Upper lobe of left lung (tissue), 4 donors: ENCODE measurements around the gene ZNF385B.

Experiments
- EP300 ChIP-seq, 4 donors: sonication (generic); formaldehyde crosslinking; IDR thresholded peaks; one replicate each; pipeline ENCODE4 v1.5.1; 2017; ENCODE audit warnings: antibody characterized with exemption in 4 of 4, control low read depth in 2 of 4
- POLR2AphosphoS5 ChIP-seq, 2 donors: sonication (generic); formaldehyde crosslinking; IDR thresholded peaks; one replicate each; pipeline ENCODE4 v1.5.1; 2017; ENCODE audit warnings: antibody characterized with exemption in 2 of 2
- TF ChIP-seq, protein P1 (sequence below), 6 experiments: fragments of 450-650 bp in 4 of 6; fragments of 200-600 bp in 2 of 6; sonication (generic) in 2 of 6; IDR thresholded peaks; one replicate each; pipeline ENCODE4 v1.5.1; 2016 to 2019; ENCODE audit warnings: antibody characterized with exemption in 6 of 6

DNA sequence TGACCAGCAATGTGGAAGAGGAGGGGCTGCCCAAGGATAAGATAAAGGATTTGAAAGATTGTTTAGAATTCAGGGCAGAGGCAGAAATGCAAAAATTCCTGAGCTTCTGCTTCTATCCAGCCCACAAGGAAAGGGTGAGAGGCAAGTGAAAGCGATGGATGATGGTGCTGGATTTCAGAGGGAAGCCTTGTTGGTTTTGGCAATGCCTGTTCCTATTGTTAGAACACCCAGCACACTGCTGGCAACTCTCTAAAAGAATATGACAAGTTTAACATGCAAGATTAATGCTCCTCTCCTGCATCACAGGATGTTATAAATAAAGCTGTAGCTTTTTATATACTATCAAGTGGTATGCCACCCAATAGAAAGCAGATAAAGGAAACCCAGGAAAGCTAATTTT is 92.6 kb downstream of the ZNF385B start:
- TF ChIP-seq, protein P1, sequence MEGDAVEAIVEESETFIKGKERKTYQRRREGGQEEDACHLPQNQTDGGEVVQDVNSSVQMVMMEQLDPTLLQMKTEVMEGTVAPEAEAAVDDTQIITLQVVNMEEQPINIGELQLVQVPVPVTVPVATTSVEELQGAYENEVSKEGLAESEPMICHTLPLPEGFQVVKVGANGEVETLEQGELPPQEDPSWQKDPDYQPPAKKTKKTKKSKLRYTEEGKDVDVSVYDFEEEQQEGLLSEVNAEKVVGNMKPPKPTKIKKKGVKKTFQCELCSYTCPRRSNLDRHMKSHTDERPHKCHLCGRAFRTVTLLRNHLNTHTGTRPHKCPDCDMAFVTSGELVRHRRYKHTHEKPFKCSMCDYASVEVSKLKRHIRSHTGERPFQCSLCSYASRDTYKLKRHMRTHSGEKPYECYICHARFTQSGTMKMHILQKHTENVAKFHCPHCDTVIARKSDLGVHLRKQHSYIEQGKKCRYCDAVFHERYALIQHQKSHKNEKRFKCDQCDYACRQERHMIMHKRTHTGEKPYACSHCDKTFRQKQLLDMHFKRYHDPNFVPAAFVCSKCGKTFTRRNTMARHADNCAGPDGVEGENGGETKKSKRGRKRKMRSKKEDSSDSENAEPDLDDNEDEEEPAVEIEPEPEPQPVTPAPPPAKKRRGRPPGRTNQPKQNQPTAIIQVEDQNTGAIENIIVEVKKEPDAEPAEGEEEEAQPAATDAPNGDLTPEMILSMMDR (IDR thresholded peaks at IDR 0.05), result no peak
- no peak for TF ChIP-seq EP300 (IDR thresholded peaks at IDR 0.05)
- no peak for TF ChIP-seq POLR2AphosphoS5 (IDR thresholded peaks at IDR 0.05)
